WTC11 (cell line): ENCODE results near the gene ELOF1. TPM values are rescaled to one million over a fixed set of nuclear protein-coding genes. Genes with fewer than 3 reads are reported as not detected.

Experiments used
- ATAC-seq: fragments of 200-7000 bp; cut with Tn5 transposase; 2 replicates; pipeline ENCODE4 v1.10.0; 2021; ENCODE audit warnings: mild to moderate bottlenecking, moderate library complexity
- CTCF ChIA-PET: fragments of 300-600 bp; sonication (Branson Sonifier 250); formaldehyde crosslinking; loops from one replicate; lab custom pipeline; 2021; ENCODE audit warnings: antibody characterized with exemption; lab: Charles Lee
- POLR2A ChIA-PET: fragments of 350-600 bp; sonication (Branson Sonifier 250); formaldehyde crosslinking; loops from one replicate; lab custom pipeline; 2021; ENCODE audit warnings: antibody characterized with exemption; lab: Charles Lee
- DNase-seq: peaks from one replicate; pipeline ENCODE4 v3.0.0; 2021; ENCODE audit warnings: low spot score
- H3K27ac Mint-ChIP-seq: 2 replicates; pipeline ENCODE4 v1.8.0; 2021; ENCODE audit warnings: mixed read lengths
- H3K27me3 Mint-ChIP-seq: 2 replicates; pipeline ENCODE4 v1.8.0; 2021; ENCODE audit warnings: low read depth, mild to moderate bottlenecking, moderate library complexity, mixed read lengths
- H3K36me3 Mint-ChIP-seq: 2 replicates; pipeline ENCODE4 v1.8.0; 2021; ENCODE audit warnings: mixed read lengths
- H3K4me1 Mint-ChIP-seq: 2 replicates; pipeline ENCODE4 v1.8.0; 2022; ENCODE audit warnings: mixed read lengths
- H3K4me3 Mint-ChIP-seq: 2 replicates; pipeline ENCODE4 v1.8.0; 2021; ENCODE audit warnings: mild to moderate bottlenecking, moderate library complexity, mixed read lengths
- H3K9me3 Mint-ChIP-seq: 2 replicates; pipeline ENCODE4 v1.8.0; 2021; ENCODE audit warnings: mixed read lengths
- EMX1 ChIP-seq: fragments of 250-450 bp; sonication (Bioruptor Pico); IDR thresholded peaks from 2 replicates; pipeline ENCODE4 v1.8.0; 2021; ENCODE audit warnings: mild to moderate bottlenecking
- ETV6 ChIP-seq: sonication (generic); formaldehyde crosslinking; IDR thresholded peaks from 2 replicates; pipeline ENCODE4 v1.8.1; 2022; ENCODE audit warnings: mild to moderate bottlenecking, missing genetic modification reagents
- FOXK1 ChIP-seq: sonication (generic); formaldehyde crosslinking; IDR thresholded peaks from 2 replicates; pipeline ENCODE4 v1.8.0; 2022; ENCODE audit warnings: mild to moderate bottlenecking, moderate library complexity, missing genetic modification reagents
- JUN ChIP-seq: sonication (generic); formaldehyde crosslinking; IDR thresholded peaks from 2 replicates; pipeline ENCODE4 v1.8.0; 2023; ENCODE audit warnings: mild to moderate bottlenecking, missing genetic modification reagents
- NFYB ChIP-seq: sonication (generic); formaldehyde crosslinking; conservative IDR thresholded peaks from 2 replicates; pipeline ENCODE4 v1.8.0; 2022; ENCODE audit warnings: low read depth, missing genetic modification reagents
- PRRX2 ChIP-seq: fragments of 250-450 bp; sonication (Bioruptor Pico); IDR thresholded peaks from 2 replicates; pipeline ENCODE4 v1.8.0; 2021; ENCODE audit warnings: mild to moderate bottlenecking
- RORB ChIP-seq: fragments of 250-450 bp; sonication (Bioruptor Pico); IDR thresholded peaks from 2 replicates; pipeline ENCODE4 v1.9.0; 2021; ENCODE audit warnings: mild to moderate bottlenecking
- SMAD4 ChIP-seq: sonication (generic); formaldehyde crosslinking; IDR thresholded peaks from 2 replicates; pipeline ENCODE4 v1.8.0; 2022; ENCODE audit warnings: mild to moderate bottlenecking, missing genetic modification reagents
- TEAD1 ChIP-seq: sonication (generic); formaldehyde crosslinking; IDR thresholded peaks from 2 replicates; pipeline ENCODE4 v1.8.0; 2022; ENCODE audit warnings: mild to moderate bottlenecking, missing genetic modification reagents
- TEAD4 ChIP-seq: sonication (generic); formaldehyde crosslinking; IDR thresholded peaks from 2 replicates; pipeline ENCODE4 v1.8.0; 2022; ENCODE audit warnings: mild to moderate bottlenecking, missing genetic modification reagents
- TP53 ChIP-seq: sonication (generic); formaldehyde crosslinking; IDR thresholded peaks from 2 replicates; pipeline ENCODE4 v1.8.1; 2023; ENCODE audit warnings: mild to moderate bottlenecking, missing genetic modification reagents
- ZNF121 ChIP-seq: sonication (generic); formaldehyde crosslinking; IDR thresholded peaks from 2 replicates; pipeline ENCODE4 v1.8.0; 2023; ENCODE audit warnings: missing genetic modification reagents
- ZNF219 ChIP-seq: sonication (generic); formaldehyde crosslinking; IDR thresholded peaks from 2 replicates; pipeline ENCODE4 v1.8.0; 2023; ENCODE audit warnings: missing genetic modification reagents, mild to moderate bottlenecking, borderline replicate concordance
- total RNA-seq: library from RNA; stranded (reverse); gene quantifications from 3 replicates; pipeline ENCODE4 v1.2.3, GENCODE V29; 2021
- TF ChIP-seq, protein P1 (sequence below): fragments of 250-450 bp; sonication (Bioruptor Pico); IDR thresholded peaks from 2 replicates; pipeline ENCODE4 v1.9.0; 2021; ENCODE audit warnings: mild to moderate bottlenecking
- TF ChIP-seq, protein P2 (sequence below): fragments of 200-600 bp; IDR thresholded peaks from 2 replicates; pipeline ENCODE4 v1.8.0; 2022; ENCODE audit warnings: antibody characterized with exemption
- TF ChIP-seq, protein P3 (sequence below): fragments of 250-450 bp; sonication (Bioruptor Pico); conservative IDR thresholded peaks from 2 replicates; pipeline ENCODE4 v1.9.0; 2021; ENCODE audit warnings: mild to moderate bottlenecking
- TF ChIP-seq, protein P4 (sequence below): sonication (generic); formaldehyde crosslinking; IDR thresholded peaks from 2 replicates; pipeline ENCODE4 v1.8.1; 2023; ENCODE audit warnings: mild to moderate bottlenecking, missing genetic modification reagents, moderate library complexity
- TF ChIP-seq, protein P5 (sequence below): sonication (generic); formaldehyde crosslinking; IDR thresholded peaks from 2 replicates; pipeline ENCODE4 v1.8.0; 2023; ENCODE audit warnings: mild to moderate bottlenecking, missing genetic modification reagents
- TF ChIP-seq, protein P6 (sequence below): sonication (generic); formaldehyde crosslinking; IDR thresholded peaks from 2 replicates; pipeline ENCODE4 v1.8.0; 2022; ENCODE audit warnings: mild to moderate bottlenecking, missing genetic modification reagents
- TF ChIP-seq, protein P7 (sequence below): sonication (generic); formaldehyde crosslinking; IDR thresholded peaks from 2 replicates; pipeline ENCODE4 v1.8.1; 2023; ENCODE audit warnings: mild to moderate bottlenecking, moderate library complexity, missing genetic modification reagents
- TF ChIP-seq, protein P8 (sequence below): sonication (generic); formaldehyde crosslinking; IDR thresholded peaks from 2 replicates; pipeline ENCODE4 v1.8.0; 2022; ENCODE audit warnings: missing genetic modification reagents
- TF ChIP-seq, protein P9 (sequence below): sonication (generic); formaldehyde crosslinking; conservative IDR thresholded peaks from 2 replicates; pipeline ENCODE4 v1.8.1; 2022; ENCODE audit warnings: mild to moderate bottlenecking, missing genetic modification reagents

The ELOF1 gene
- total RNA-seq, 1 experiment from 2014 or later = 86.0 TPM

DNA sequence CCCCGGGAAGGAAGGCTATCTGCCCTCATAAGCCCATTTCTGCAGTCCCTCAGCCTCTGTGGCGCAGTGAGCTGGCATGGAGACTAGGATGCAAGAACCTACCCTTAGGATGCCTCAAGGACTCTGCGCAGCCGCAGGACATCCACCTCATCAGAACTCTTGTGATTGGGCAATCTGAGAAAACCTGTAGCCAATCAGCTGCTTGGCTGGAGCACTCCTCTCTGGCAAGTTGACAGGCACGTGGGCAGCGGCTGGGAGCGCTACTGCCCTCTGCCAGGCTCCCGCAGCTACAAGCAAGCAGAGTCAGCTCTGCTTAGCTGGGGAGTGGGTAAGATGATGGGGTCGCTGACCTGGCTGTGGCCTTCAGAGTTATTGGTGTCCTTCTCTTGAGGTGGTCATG lies 28.6 kb downstream of the ELOF1 start:
- Mint-ChIP-seq H3K4me3 (no peak overlapping the region), H3K27ac (no peak overlapping the region), H3K27me3 (peaks cover 35% of the 10 kb centered on the region), H3K4me1 (peaks cover 9% of the 10 kb centered on the region), H3K9me3 (no peaks in the 10 kb centered on the region), H3K36me3 (no peaks in the 10 kb centered on the region)
- ATAC-seq = peak; percentile 65
- ChIA-PET POLR2A (interaction anchor here (0.6 to 1.3 kb wide), 4 partner anchors 8 to 148 kb away, joined by 3 to 6 read pairs (median 6); partner anchors contain the start of genes CNN1 and ELOF1), CTCF (interaction anchor here (0.6 to 1.4 kb wide), 12 partner anchors 8 to 267 kb away, joined by 3 to 10 read pairs (median 5); partner anchors contain the start of genes CNN1, RGL3 and SWSAP1)
- DNase-seq = peak; percentile 81
- TF ChIP-seq, protein P1, sequence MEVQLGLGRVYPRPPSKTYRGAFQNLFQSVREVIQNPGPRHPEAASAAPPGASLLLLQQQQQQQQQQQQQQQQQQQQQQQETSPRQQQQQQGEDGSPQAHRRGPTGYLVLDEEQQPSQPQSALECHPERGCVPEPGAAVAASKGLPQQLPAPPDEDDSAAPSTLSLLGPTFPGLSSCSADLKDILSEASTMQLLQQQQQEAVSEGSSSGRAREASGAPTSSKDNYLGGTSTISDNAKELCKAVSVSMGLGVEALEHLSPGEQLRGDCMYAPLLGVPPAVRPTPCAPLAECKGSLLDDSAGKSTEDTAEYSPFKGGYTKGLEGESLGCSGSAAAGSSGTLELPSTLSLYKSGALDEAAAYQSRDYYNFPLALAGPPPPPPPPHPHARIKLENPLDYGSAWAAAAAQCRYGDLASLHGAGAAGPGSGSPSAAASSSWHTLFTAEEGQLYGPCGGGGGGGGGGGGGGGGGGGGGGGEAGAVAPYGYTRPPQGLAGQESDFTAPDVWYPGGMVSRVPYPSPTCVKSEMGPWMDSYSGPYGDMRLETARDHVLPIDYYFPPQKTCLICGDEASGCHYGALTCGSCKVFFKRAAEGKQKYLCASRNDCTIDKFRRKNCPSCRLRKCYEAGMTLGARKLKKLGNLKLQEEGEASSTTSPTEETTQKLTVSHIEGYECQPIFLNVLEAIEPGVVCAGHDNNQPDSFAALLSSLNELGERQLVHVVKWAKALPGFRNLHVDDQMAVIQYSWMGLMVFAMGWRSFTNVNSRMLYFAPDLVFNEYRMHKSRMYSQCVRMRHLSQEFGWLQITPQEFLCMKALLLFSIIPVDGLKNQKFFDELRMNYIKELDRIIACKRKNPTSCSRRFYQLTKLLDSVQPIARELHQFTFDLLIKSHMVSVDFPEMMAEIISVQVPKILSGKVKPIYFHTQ (CRISPR knock-in tag) = no peak
- TF ChIP-seq EMX1 (CRISPR knock-in tag) (no peak), JUN (CRISPR knock-in tag) (no peak), TEAD4 (no peak), ETV6 (CRISPR knock-in tag) (peak; percentile 62; the same call in 1 of the 2 replicates), ZNF219 (CRISPR knock-in tag) (no peak), FOXK1 (peak; percentile 52; the same call in 1 of the 2 replicates), RORB (CRISPR knock-in tag) (no peak), PRRX2 (CRISPR knock-in tag) (no peak), TP53 (0 out of 2 replicates have a peak, but pooled peaks have one; percentile 55), TEAD1 (CRISPR knock-in tag) (0 out of 2 replicates have a peak, but pooled peaks have one; percentile 33), SMAD4 (CRISPR knock-in tag) (no peak), ZNF121 (no peak), NFYB (peak; percentile 74)
- TF ChIP-seq, protein P2, sequence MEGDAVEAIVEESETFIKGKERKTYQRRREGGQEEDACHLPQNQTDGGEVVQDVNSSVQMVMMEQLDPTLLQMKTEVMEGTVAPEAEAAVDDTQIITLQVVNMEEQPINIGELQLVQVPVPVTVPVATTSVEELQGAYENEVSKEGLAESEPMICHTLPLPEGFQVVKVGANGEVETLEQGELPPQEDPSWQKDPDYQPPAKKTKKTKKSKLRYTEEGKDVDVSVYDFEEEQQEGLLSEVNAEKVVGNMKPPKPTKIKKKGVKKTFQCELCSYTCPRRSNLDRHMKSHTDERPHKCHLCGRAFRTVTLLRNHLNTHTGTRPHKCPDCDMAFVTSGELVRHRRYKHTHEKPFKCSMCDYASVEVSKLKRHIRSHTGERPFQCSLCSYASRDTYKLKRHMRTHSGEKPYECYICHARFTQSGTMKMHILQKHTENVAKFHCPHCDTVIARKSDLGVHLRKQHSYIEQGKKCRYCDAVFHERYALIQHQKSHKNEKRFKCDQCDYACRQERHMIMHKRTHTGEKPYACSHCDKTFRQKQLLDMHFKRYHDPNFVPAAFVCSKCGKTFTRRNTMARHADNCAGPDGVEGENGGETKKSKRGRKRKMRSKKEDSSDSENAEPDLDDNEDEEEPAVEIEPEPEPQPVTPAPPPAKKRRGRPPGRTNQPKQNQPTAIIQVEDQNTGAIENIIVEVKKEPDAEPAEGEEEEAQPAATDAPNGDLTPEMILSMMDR = no peak
- TF ChIP-seq, protein P3, sequence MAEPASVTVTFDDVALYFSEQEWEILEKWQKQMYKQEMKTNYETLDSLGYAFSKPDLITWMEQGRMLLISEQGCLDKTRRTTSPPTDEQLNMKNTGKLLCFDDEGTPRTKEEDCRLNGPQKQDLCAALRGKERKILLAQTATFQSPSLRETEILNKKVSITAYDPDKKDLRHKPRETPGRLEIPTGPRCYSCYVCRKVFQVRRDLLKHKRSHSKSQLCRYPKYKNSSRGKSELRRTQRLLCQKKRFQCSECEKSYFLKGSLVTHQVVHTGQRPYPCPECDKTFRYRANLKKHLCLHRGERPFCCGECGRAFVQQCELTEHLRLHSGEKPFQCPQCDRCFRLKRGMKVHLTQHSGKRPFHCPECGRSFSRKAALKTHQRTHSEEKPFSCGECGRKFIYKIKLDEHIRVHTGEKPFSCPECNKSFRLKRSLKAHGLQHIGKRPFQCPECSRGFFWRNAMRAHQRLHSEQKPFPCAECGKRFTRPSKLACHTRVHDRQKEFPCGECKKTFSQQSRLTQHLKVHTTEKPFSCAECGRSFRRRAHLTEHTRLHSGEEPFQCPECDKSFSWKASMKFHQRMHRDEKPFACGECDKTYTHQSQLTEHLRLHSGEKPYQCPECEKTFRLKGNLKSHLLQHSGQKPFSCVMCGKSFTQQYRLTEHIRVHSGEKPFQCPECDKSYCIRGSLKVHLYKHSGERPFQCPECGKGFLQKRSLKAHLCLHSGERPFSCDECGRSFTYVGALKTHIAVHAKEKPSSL (CRISPR knock-in tag) = no peak
- TF ChIP-seq, protein P4, sequence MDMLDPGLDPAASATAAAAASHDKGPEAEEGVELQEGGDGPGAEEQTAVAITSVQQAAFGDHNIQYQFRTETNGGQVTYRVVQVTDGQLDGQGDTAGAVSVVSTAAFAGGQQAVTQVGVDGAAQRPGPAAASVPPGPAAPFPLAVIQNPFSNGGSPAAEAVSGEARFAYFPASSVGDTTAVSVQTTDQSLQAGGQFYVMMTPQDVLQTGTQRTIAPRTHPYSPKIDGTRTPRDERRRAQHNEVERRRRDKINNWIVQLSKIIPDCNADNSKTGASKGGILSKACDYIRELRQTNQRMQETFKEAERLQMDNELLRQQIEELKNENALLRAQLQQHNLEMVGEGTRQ (CRISPR knock-in tag) = peak; percentile 86
- TF ChIP-seq, protein P5, sequence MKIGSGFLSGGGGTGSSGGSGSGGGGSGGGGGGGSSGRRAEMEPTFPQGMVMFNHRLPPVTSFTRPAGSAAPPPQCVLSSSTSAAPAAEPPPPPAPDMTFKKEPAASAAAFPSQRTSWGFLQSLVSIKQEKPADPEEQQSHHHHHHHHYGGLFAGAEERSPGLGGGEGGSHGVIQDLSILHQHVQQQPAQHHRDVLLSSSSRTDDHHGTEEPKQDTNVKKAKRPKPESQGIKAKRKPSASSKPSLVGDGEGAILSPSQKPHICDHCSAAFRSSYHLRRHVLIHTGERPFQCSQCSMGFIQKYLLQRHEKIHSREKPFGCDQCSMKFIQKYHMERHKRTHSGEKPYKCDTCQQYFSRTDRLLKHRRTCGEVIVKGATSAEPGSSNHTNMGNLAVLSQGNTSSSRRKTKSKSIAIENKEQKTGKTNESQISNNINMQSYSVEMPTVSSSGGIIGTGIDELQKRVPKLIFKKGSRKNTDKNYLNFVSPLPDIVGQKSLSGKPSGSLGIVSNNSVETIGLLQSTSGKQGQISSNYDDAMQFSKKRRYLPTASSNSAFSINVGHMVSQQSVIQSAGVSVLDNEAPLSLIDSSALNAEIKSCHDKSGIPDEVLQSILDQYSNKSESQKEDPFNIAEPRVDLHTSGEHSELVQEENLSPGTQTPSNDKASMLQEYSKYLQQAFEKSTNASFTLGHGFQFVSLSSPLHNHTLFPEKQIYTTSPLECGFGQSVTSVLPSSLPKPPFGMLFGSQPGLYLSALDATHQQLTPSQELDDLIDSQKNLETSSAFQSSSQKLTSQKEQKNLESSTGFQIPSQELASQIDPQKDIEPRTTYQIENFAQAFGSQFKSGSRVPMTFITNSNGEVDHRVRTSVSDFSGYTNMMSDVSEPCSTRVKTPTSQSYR (CRISPR knock-in tag) = no peak
- TF ChIP-seq, protein P6, sequence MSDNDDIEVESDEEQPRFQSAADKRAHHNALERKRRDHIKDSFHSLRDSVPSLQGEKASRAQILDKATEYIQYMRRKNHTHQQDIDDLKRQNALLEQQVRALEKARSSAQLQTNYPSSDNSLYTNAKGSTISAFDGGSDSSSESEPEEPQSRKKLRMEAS (CRISPR knock-in tag) = peak; percentile 98
- TF ChIP-seq, protein P7, sequence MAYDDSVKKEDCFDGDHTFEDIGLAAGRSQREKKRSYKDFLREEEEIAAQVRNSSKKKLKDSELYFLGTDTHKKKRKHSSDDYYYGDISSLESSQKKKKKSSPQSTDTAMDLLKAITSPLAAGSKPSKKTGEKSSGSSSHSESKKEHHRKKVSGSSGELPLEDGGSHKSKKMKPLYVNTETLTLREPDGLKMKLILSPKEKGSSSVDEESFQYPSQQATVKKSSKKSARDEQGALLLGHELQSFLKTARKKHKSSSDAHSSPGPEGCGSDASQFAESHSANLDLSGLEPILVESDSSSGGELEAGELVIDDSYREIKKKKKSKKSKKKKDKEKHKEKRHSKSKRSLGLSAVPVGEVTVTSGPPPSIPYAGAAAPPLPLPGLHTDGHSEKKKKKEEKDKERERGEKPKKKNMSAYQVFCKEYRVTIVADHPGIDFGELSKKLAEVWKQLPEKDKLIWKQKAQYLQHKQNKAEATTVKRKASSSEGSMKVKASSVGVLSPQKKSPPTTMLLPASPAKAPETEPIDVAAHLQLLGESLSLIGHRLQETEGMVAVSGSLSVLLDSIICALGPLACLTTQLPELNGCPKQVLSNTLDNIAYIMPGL (CRISPR knock-in tag) = no peak
- TF ChIP-seq, protein P8, sequence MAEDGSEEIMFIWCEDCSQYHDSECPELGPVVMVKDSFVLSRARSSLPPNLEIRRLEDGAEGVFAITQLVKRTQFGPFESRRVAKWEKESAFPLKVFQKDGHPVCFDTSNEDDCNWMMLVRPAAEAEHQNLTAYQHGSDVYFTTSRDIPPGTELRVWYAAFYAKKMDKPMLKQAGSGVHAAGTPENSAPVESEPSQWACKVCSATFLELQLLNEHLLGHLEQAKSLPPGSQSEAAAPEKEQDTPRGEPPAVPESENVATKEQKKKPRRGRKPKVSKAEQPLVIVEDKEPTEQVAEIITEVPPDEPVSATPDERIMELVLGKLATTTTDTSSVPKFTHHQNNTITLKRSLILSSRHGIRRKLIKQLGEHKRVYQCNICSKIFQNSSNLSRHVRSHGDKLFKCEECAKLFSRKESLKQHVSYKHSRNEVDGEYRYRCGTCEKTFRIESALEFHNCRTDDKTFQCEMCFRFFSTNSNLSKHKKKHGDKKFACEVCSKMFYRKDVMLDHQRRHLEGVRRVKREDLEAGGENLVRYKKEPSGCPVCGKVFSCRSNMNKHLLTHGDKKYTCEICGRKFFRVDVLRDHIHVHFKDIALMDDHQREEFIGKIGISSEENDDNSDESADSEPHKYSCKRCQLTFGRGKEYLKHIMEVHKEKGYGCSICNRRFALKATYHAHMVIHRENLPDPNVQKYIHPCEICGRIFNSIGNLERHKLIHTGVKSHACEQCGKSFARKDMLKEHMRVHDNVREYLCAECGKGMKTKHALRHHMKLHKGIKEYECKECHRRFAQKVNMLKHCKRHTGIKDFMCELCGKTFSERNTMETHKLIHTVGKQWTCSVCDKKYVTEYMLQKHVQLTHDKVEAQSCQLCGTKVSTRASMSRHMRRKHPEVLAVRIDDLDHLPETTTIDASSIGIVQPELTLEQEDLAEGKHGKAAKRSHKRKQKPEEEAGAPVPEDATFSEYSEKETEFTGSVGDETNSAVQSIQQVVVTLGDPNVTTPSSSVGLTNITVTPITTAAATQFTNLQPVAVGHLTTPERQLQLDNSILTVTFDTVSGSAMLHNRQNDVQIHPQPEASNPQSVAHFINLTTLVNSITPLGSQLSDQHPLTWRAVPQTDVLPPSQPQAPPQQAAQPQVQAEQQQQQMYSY (CRISPR knock-in tag) = no peak
- TF ChIP-seq, protein P9, sequence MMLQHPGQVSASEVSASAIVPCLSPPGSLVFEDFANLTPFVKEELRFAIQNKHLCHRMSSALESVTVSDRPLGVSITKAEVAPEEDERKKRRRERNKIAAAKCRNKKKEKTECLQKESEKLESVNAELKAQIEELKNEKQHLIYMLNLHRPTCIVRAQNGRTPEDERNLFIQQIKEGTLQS (CRISPR knock-in tag) = no peak
